ENCODE measurements around the gene HOXB6.

DNA sequence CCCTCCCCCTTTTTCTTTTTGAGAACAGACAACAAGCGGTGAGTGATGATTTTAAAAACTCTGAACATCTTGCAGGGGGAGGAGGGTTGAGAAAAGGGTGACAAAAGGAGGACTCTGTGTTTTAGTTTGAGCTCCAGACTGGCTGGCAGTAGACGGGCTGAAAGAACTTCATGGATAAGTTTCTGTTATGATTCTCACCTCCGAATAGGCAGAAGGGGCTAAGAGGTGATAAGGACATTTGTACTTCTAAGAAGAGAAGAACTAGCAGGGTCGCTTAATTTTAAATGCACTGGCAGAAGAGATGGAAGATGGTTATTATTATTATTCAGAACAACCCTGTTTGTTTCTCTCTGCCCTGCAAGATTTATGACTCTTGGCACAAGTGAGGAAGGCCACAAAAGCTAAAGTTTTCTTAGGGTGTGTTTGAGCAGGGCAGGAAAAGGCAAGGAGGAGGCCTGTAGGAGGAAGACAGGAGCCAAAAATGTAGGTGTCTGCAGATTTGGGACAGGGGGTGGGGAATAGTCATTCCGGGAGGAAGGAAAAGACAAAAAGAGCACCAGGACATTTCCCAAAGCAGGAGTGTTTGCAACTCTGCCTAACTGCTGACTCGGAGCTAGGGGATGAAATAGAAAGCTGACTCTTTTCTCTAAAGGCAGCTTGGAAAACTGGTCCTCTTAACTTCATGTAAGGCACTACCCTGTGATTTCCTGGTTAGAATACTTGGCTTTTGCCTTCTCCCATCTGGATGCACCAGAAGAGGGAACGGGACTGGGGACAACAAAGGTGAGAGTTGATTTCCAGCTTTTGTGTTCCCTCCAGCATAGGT lies 48.0 kb downstream of the HOXB6 start:
- TF ChIP-seq, protein P1, sequence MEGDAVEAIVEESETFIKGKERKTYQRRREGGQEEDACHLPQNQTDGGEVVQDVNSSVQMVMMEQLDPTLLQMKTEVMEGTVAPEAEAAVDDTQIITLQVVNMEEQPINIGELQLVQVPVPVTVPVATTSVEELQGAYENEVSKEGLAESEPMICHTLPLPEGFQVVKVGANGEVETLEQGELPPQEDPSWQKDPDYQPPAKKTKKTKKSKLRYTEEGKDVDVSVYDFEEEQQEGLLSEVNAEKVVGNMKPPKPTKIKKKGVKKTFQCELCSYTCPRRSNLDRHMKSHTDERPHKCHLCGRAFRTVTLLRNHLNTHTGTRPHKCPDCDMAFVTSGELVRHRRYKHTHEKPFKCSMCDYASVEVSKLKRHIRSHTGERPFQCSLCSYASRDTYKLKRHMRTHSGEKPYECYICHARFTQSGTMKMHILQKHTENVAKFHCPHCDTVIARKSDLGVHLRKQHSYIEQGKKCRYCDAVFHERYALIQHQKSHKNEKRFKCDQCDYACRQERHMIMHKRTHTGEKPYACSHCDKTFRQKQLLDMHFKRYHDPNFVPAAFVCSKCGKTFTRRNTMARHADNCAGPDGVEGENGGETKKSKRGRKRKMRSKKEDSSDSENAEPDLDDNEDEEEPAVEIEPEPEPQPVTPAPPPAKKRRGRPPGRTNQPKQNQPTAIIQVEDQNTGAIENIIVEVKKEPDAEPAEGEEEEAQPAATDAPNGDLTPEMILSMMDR (IDR thresholded peaks at IDR 0.05) = no peak
- TF ChIP-seq POLR2A (IDR thresholded peaks at IDR 0.05) = no peak

Data from testis (tissue), 2 donors.